SHP77 treated with DMSO at 0.1 percent for 48 hours (cell line): ENCODE measurements around the gene LRRC8A.

Source experiments
- DNase-seq: peaks from one replicate; lab custom pipeline; 2025; lab: John Stamatoyannopoulos, UW

The LRRC8A gene

GRCh38 chr9:128902351-128903078 is 20.6 kb downstream of the LRRC8A start:
- DNase-seq, result no peak

GRCh38 chr9:128903079-128903461 is 21.1 kb downstream of the LRRC8A start:
- DNase-seq, result no peak

GRCh38 chr9:128903871-128904620 is 22.1 kb downstream of the LRRC8A start:
- DNase-seq, result no peak

- DNase-seq, result no peak
These were observed 24.0 kb downstream of the LRRC8A start for GRCh38 chr9:128905964-128906363.

GRCh38 chr9:128906741-128907140 is 24.8 kb downstream of the LRRC8A start:
- DNase-seq, result no peak

GRCh38 chr9:128908372-128908771 is 26.4 kb downstream of the LRRC8A start:
- DNase-seq, result no peak

- DNase-seq, result no peak
These were observed 27.9 kb downstream of the LRRC8A start for GRCh38 chr9:128909859-128910258.

- no peak for DNase-seq
These were observed 29.0 kb downstream of the LRRC8A start for GRCh38 chr9:128910906-128911305.

GRCh38 chr9:128911529-128912035 is 29.6 kb downstream of the LRRC8A start:
- no peak for DNase-seq

- no peak for DNase-seq
These were observed 30.4 kb downstream of the LRRC8A start for GRCh38 chr9:128912270-128912853.

- no peak for DNase-seq
These were observed 31.3 kb downstream of the LRRC8A start for GRCh38 chr9:128913048-128913900.

GRCh38 chr9:128913995-128914772 is 32.3 kb downstream of the LRRC8A start:
- DNase-seq, result no peak

- DNase-seq, result no peak
These were observed 34.3 kb downstream of the LRRC8A start for GRCh38 chr9:128916204-128916603.

GRCh38 chr9:128916745-128917144 is 34.8 kb downstream of the LRRC8A start:
- DNase-seq, result no peak

GRCh38 chr9:128917151-128917849 is 35.4 kb downstream of the LRRC8A start:
- no peak for DNase-seq

GRCh38 chr9:128918921-128919320 is 37.0 kb downstream of the LRRC8A start:
- DNase-seq, result no peak

- no peak for DNase-seq
These were observed 37.6 kb downstream of the LRRC8A start for GRCh38 chr9:128919402-128920089.

- DNase-seq, result peak; percentile 67
These were observed 38.6 kb downstream of the LRRC8A start, which contains the start of gene PHYHD1 for GRCh38 chr9:128920381-128921058. Gene PHYHD1 (plus strand): TSS chr9:128920982. CDS start chr9:128922324, 1,342 bp downstream.
